GM12874 (cell line): ENCODE data around the gene PLEKHN1.

Experiments
- TF ChIP-seq, protein P1 (sequence below): IDR thresholded peaks from 2 replicates; pipeline ENCODE4 v1.5.1; 2011; ENCODE audit warnings: low read depth, mild to moderate bottlenecking, control low read depth, low read length, moderate library complexity; ENCODE audit not compliant: insufficient read depth

Gene PLEKHN1

DNA sequence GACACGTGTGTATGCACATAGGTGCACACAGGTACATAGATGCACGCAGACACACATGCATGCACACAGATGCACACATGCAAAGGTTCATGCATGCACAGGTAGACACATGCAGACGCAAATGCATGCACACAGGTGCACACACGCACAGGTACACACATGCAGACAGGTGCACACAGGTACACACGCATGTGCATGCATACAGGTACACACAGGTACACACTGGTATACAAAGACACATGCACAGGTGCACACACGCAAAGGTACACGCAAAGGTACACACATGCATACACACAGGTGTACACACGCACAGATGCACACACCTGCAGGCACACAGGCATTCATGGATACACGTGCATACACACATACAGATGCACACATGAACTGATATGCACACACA is 16.0 kb upstream of the PLEKHN1 start:
- TF ChIP-seq, protein P1, sequence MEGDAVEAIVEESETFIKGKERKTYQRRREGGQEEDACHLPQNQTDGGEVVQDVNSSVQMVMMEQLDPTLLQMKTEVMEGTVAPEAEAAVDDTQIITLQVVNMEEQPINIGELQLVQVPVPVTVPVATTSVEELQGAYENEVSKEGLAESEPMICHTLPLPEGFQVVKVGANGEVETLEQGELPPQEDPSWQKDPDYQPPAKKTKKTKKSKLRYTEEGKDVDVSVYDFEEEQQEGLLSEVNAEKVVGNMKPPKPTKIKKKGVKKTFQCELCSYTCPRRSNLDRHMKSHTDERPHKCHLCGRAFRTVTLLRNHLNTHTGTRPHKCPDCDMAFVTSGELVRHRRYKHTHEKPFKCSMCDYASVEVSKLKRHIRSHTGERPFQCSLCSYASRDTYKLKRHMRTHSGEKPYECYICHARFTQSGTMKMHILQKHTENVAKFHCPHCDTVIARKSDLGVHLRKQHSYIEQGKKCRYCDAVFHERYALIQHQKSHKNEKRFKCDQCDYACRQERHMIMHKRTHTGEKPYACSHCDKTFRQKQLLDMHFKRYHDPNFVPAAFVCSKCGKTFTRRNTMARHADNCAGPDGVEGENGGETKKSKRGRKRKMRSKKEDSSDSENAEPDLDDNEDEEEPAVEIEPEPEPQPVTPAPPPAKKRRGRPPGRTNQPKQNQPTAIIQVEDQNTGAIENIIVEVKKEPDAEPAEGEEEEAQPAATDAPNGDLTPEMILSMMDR: no peak

DNA sequence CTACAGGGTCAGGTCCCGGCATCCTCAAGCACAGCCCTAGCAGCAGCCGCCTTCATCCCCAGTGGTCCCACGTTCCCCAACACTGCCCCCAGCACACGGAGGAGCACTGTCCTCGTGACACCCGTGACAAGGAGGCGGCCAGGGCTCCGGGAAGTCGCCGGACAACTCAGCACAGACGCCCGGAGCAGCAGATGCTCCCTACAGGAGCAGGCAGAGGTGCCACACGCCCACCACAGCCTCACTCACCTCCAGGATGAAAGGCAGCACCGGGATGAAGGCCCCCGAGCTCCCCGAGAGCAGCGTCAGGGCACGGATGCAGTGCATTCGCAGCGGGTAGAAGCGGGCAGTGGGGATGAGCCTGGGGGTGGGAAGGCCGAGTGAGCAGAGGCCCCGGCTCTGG is 15.4 kb upstream of the PLEKHN1 start:
- TF ChIP-seq, protein P1: no peak

DNA sequence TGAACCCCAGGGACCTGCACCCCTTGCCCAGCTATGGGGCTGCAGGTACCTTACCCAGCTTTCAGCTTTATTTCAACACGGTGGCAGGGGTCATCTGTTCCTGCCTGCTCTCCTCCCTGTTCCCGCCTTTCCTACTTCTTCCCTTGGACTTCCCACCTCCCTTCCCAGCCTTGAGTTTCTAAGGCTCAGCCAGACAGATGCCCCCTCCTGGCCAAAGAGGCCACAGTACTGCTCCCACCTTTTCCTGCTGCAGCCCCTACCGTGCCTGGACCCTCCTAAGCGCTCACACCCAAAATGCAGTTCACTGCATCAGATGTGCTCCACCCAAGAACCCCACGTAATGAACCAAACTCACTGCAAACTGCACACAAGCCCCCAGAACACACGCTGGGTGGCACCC is 14.9 kb upstream of the PLEKHN1 start:
- TF ChIP-seq, protein P1: peak; percentile 11; the same call in 1 of the 2 replicates

DNA sequence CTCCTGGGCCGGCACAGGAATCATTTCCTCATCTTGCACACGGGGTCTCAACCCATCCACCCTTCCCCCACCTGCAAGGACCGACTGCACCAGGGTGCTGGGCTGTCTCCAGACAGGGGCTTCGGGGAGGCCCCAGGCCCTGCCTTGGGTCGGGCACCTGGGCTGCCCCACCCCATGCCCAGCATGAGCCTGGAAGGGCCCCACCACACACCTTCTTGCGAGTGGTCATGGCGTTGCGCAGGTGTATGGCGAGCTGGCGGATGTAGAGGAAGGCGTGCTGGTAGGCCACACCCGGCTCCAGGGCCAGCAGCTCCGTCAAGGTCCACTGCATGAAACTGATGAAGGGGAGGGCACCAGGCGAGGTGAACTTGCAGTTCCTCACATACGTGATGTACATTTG is 14.1 kb upstream of the PLEKHN1 start:
- TF ChIP-seq, protein P1: no peak

DNA sequence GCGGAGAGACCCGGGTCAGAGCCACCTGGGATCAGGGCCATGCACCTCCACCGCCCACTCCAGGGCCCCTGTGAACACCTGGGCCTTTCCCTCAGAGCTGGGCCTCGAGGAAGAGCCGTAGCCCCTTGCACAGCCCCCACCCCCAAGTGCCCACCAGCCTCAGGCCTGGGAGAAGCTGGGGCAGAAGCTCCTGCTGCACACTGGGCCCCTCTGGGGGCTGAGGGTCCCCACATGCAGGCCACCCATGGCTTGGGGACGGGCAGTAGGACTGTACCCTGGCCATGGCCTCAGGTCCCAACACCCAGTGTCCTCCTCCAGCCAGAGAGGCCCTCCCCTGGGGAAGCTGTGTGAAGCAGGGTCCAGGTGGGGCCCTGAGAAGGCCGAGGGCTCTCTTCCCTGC is 13.7 kb upstream of the PLEKHN1 start:
- TF ChIP-seq, protein P1: no peak

DNA sequence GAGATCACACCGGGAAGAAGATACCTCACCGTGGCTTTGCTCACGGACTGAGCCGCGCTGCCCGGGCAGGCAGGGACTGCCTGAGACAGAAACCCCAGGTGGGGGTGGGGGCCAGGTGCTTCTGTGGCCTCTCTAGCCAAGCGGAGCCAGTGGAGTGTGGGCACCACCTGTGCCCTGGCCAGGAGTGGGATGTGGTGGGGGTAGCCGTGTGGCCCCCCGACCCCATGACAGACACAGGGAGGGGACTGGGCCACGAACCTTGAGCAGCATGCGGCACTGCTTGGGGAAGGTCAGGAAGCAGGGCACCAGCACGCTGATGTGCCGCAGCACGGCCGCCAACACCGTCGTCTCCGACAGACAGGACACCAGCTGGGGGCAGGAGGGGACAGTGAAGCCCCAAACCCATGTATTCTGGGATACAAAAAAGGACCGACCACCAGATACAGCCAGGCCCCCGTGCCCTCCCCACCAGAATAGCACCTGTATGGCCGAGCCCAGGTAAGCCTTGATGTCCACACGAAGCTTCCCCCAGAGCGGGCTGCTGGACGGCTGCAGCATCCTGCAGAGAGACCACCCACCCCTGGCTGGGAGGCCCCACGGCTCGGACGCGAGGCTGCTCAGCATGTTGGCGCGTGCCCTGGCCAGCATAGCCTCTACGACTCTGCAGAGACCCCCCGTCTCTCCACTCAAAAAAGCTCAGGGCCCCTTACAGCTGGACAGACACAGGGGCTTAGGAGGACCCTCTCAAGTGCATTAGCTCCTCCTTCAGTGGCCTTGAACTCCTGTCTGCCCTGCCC is 12.6 kb upstream of the PLEKHN1 start:
- TF ChIP-seq, protein P1: no peak

DNA sequence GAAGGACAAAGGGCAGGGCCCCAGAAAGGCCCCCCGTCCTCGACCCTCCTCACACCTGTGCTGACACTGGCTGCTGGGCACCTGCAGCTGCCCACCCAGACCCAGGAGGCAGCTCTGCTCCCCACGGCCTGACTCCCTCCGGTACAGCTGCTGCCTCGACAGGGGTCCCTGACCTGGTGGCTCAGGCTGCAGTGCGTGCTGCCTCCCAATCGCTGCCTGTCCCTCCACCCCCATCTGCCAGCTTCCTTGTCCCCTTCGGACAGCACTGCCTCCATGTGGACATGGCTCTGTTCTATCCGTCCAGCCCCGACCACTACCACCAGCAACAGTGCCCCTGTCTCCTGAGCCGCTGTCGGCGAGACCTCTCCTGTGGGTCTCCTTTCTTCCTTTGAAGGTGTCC is 11.4 kb upstream of the PLEKHN1 start:
- TF ChIP-seq, protein P1: no peak

DNA sequence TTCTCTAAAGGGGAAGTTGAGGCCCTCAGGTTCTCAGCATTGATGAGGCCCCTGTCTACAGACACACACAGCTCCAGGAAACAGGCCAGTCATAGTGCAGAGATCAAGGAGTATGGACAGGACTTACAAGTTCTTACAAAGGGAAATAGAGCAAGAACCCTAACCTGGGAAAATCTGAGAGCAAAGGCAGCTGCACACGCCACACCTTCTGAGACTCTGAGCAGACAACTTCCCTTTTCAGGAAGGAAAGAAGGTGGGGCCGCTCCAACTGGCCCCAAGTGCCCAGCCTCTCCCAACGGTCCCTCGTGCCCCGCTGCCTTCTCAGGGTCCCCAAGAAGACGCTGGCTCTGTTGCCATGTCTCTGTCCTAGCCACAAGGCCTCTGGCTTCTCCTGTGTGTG is 10.8 kb upstream of the PLEKHN1 start:
- TF ChIP-seq, protein P1: no peak
